Esophagus muscularis mucosa (tissue), 3 donors: ENCODE data around the gene GPC5.

Experiments
- POLR2A ChIP-seq: fragments of 450-650 bp; IDR thresholded peaks from one replicate; pipeline ENCODE4 v1.6.1; 2017; ENCODE audit warnings: antibody characterized with exemption, moderate library complexity, mild to moderate bottlenecking, low read depth
- TF ChIP-seq, protein P1 (sequence below), 3 experiments: fragments of 200-600 bp in 2 of 3; fragments of 450-650 bp in 1 of 3; sonication (generic) in 2 of 3; IDR thresholded peaks; one replicate each; pipeline ENCODE4 v1.5.1; 2017 to 2019; ENCODE audit warnings: antibody characterized with exemption in 3 of 3, mild to moderate bottlenecking in 2 of 3, moderate library complexity in 1 of 3

DNA sequence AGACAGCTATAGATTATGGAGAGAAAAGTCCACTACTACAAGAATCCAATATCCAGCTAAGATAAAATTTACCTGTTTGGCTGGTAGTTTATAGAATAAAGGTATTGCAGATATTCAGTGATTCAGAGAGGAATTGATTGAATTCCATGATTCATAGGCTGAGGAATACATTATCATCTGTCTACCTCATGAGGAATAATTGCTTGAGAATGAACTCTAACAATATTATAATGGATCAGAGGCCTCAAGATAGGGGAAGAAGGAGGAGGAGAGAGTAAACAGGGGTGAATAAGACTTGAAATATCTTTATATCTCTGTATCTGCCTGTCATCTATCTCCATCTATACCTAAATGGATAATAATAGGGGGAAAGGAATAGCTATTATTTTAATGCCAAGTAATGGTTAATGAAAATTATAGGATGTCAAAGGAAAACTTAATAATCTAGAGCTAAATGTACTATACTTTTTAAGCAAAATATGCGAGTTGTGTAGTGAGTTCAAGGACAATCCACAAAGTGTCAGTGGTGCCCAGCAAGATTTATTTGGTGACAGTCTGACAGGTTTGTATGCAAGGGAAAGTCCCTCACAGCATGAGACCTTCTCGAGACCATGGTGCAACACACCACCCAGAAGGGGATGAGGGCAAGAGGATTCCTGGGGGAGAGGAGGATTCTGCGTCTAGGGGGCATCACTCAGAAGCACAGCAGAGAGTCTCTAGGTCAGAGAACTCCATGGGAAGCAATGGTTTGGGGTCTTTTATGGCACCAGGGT, 224.5 kb downstream of the GPC5 start:
- TF ChIP-seq, protein P1, sequence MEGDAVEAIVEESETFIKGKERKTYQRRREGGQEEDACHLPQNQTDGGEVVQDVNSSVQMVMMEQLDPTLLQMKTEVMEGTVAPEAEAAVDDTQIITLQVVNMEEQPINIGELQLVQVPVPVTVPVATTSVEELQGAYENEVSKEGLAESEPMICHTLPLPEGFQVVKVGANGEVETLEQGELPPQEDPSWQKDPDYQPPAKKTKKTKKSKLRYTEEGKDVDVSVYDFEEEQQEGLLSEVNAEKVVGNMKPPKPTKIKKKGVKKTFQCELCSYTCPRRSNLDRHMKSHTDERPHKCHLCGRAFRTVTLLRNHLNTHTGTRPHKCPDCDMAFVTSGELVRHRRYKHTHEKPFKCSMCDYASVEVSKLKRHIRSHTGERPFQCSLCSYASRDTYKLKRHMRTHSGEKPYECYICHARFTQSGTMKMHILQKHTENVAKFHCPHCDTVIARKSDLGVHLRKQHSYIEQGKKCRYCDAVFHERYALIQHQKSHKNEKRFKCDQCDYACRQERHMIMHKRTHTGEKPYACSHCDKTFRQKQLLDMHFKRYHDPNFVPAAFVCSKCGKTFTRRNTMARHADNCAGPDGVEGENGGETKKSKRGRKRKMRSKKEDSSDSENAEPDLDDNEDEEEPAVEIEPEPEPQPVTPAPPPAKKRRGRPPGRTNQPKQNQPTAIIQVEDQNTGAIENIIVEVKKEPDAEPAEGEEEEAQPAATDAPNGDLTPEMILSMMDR (IDR thresholded peaks at IDR 0.05) = no peak
- TF ChIP-seq POLR2A = no peak
